Neural cell (in vitro differentiated cells): ENCODE results near the gene ZDHHC14. TPM values are rescaled to one million over a fixed set of nuclear protein-coding genes. Genes with fewer than 3 reads are reported as not detected.

Experiments used
- H2AFZ ChIP-seq: fragments of 200-600, 300-800 bp; sonication (generic), shearing (Covaris generic); 2 replicates; pipeline ENCODE4 v1.6.0; 2014; ENCODE audit warnings: low read depth, mild to moderate bottlenecking, antibody characterized with exemption, low read length, moderate library complexity
- H3F3A ChIP-seq: fragments of 200-600 bp; shearing (Covaris generic); 2 replicates; pipeline ENCODE4 v1.6.1; 2016; ENCODE audit warnings: mild to moderate bottlenecking, moderate library complexity, mixed read lengths, antibody characterized with exemption, low read length; ENCODE audit not compliant: insufficient read depth, poor library complexity, severe bottlenecking
- H3K27ac ChIP-seq: fragments of 200-600, 300-800 bp; sonication (generic), shearing (Covaris generic); 2 replicates; pipeline ENCODE4 v1.5.1; 2014; ENCODE audit warnings: mild to moderate bottlenecking, low read length, moderate library complexity
- H3K27me3 ChIP-seq: fragments of 300-800, 200-600 bp; sonication (generic), shearing (Covaris generic); 2 replicates; pipeline ENCODE4 v1.6.0; 2014; ENCODE audit warnings: mild to moderate bottlenecking, low read depth, low read length, moderate library complexity; ENCODE audit not compliant: insufficient read depth
- H3K36me3 ChIP-seq: fragments of 300-800, 200-600 bp; sonication (generic), shearing (Covaris generic); 2 replicates; pipeline ENCODE4 v1.5.1; 2014; ENCODE audit warnings: mild to moderate bottlenecking, antibody characterized with exemption, low read length, moderate library complexity; ENCODE audit not compliant: insufficient read depth
- H3K4me2 ChIP-seq: fragments of 300-800, 200-600 bp; sonication (generic), shearing (Covaris generic); 2 replicates; pipeline ENCODE4 v1.6.0; 2014; ENCODE audit warnings: mild to moderate bottlenecking, low read length
- H3K4me3 ChIP-seq: fragments of 300-800, 200-600 bp; sonication (generic), shearing (Covaris generic); 2 replicates; pipeline ENCODE4 v1.5.1; 2014; ENCODE audit warnings: mild to moderate bottlenecking, low read length, moderate library complexity
- H3K79me2 ChIP-seq: fragments of 200-600 bp; shearing (Covaris generic); replicated peaks from 2 replicates; pipeline ENCODE4 v1.6.0; 2014; ENCODE audit warnings: mild to moderate bottlenecking, low read length, moderate library complexity; ENCODE audit not compliant: insufficient read depth
- H3K9ac ChIP-seq: fragments of 300-800, 200-600 bp; sonication (generic), shearing (Covaris generic); 2 replicates; pipeline ENCODE4 v1.6.1; 2016; ENCODE audit warnings: mild to moderate bottlenecking, low read length, mixed read lengths
- H3K9me2 ChIP-seq: fragments of 200-600 bp; shearing (Covaris generic); 2 replicates; pipeline ENCODE4 v1.6.1; 2016; ENCODE audit warnings: mild to moderate bottlenecking, low read length, mixed read lengths; ENCODE audit not compliant: insufficient read depth
- H3K9me3 ChIP-seq: fragments of 200-600, 300-800 bp; sonication (generic), shearing (Covaris generic); 2 replicates; pipeline ENCODE4 v1.6.1; 2016; ENCODE audit warnings: mild to moderate bottlenecking, mixed run types, low read length, moderate library complexity, mixed read lengths
- H4K20me1 ChIP-seq: fragments of 200-600 bp; shearing (Covaris generic); 2 replicates; pipeline ENCODE4 v1.6.1; 2016; ENCODE audit warnings: mild to moderate bottlenecking, mixed run types; ENCODE audit not compliant: insufficient read depth
- CTCF ChIP-seq: fragments of 450-650 bp; IDR thresholded peaks from 2 replicates; pipeline ENCODE4 v1.5.1; 2014; ENCODE audit warnings: antibody characterized with exemption, mild to moderate bottlenecking, moderate library complexity; ENCODE audit not compliant: poor library complexity, severe bottlenecking
- EP300 ChIP-seq: fragments of 450-650 bp; conservative IDR thresholded peaks from 2 replicates; pipeline ENCODE4 v1.6.1; 2014; ENCODE audit warnings: antibody characterized with exemption, mild to moderate bottlenecking, moderate library complexity; ENCODE audit not compliant: poor library complexity, severe bottlenecking
- EZH2 ChIP-seq: fragments of 200-600, 300-800 bp; shearing (Covaris generic), sonication (generic); IDR thresholded peaks from 2 replicates; pipeline ENCODE4 v1.6.1; 2014; ENCODE audit warnings: antibody characterized with exemption, low read length, borderline replicate concordance, mild to moderate bottlenecking; ENCODE audit not compliant: insufficient read depth, poor library complexity, severe bottlenecking
- MXI1 ChIP-seq: fragments of 450-650 bp; conservative IDR thresholded peaks from 2 replicates; pipeline ENCODE4 v1.6.1; 2014; ENCODE audit warnings: antibody characterized with exemption, mild to moderate bottlenecking; ENCODE audit not compliant: poor library complexity, severe bottlenecking
- POLR2AphosphoS5 ChIP-seq: IDR thresholded peaks from 2 replicates; pipeline ENCODE4 v1.6.1; 2012
- RAD21 ChIP-seq: fragments of 450-650 bp; conservative IDR thresholded peaks from 2 replicates; pipeline ENCODE4 v1.6.1; 2014; ENCODE audit warnings: antibody characterized with exemption, mild to moderate bottlenecking, moderate library complexity
- SMC3 ChIP-seq: fragments of 450-650 bp; conservative IDR thresholded peaks from 2 replicates; pipeline ENCODE4 v1.6.1; 2014; ENCODE audit warnings: antibody characterized with exemption, mild to moderate bottlenecking, moderate library complexity; ENCODE audit not compliant: poor library complexity
- TAF1 ChIP-seq: IDR thresholded peaks from 2 replicates; pipeline ENCODE4 v1.6.1; 2012; ENCODE audit warnings: low read depth
- polyA plus RNA-seq: library from polyadenylated mRNA; depleted of rRNA; stranded (reverse); fragments of >200 nt; gene quantifications from 2 replicates; pipeline ENCODE4 v1.2.3, GENCODE V29; 2014
- TF ChIP-seq, protein P1 (sequence below): IDR thresholded peaks from 2 replicates; pipeline ENCODE4 v1.6.1; 2012; ENCODE audit warnings: borderline replicate concordance

ZDHHC14 gene
- polyA plus RNA-seq, 1 donor from 2014 or later, result 4.1 TPM

- no peak overlapping the region for H3K27ac ChIP-seq
These were observed 214.8 kb downstream of the ZDHHC14 start for GRCh38 chr6:157595768-157596167.

GRCh38 chr6:157596461-157596860 is 215.5 kb downstream of the ZDHHC14 start:
- H3K4me2 ChIP-seq, result no peak overlapping the region
- H3F3A ChIP-seq, result no peaks in the 10 kb centered on the region
- H3K9me2 ChIP-seq, result no peaks in the 10 kb centered on the region
- H3K79me2 ChIP-seq, result no peaks in the 10 kb centered on the region
- H3K4me3 ChIP-seq, result no peak overlapping the region
- H2AFZ ChIP-seq, result no peak overlapping the region
- no peaks in the 10 kb centered on the region for H3K27me3 ChIP-seq
- no peak overlapping the region for H3K27ac ChIP-seq
- H3K9ac ChIP-seq, result no peak overlapping the region
- TF ChIP-seq EP300 (no peak), CTCF (no peak), EZH2 (no peak), SMC3 (no peak), POLR2AphosphoS5 (no peak), TAF1 (no peak), RAD21 (no peak), MXI1 (no peak)
- TF ChIP-seq, protein P1, sequence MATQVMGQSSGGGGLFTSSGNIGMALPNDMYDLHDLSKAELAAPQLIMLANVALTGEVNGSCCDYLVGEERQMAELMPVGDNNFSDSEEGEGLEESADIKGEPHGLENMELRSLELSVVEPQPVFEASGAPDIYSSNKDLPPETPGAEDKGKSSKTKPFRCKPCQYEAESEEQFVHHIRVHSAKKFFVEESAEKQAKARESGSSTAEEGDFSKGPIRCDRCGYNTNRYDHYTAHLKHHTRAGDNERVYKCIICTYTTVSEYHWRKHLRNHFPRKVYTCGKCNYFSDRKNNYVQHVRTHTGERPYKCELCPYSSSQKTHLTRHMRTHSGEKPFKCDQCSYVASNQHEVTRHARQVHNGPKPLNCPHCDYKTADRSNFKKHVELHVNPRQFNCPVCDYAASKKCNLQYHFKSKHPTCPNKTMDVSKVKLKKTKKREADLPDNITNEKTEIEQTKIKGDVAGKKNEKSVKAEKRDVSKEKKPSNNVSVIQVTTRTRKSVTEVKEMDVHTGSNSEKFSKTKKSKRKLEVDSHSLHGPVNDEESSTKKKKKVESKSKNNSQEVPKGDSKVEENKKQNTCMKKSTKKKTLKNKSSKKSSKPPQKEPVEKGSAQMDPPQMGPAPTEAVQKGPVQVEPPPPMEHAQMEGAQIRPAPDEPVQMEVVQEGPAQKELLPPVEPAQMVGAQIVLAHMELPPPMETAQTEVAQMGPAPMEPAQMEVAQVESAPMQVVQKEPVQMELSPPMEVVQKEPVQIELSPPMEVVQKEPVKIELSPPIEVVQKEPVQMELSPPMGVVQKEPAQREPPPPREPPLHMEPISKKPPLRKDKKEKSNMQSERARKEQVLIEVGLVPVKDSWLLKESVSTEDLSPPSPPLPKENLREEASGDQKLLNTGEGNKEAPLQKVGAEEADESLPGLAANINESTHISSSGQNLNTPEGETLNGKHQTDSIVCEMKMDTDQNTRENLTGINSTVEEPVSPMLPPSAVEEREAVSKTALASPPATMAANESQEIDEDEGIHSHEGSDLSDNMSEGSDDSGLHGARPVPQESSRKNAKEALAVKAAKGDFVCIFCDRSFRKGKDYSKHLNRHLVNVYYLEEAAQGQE, result no peak
- no peaks in the 10 kb centered on the region for H3K36me3 ChIP-seq
- H3K9me3 ChIP-seq, result no peaks in the 10 kb centered on the region
- H4K20me1 ChIP-seq, result no peaks in the 10 kb centered on the region

More at GRCh38 chr6:157595768-157596167, 214.8 kb downstream of the ZDHHC14 start:
- Histone ChIP-seq H3K27me3 (no peaks in the 10 kb centered on the region), H3K36me3 (no peaks in the 10 kb centered on the region), H3K9me3 (no peaks in the 10 kb centered on the region), H3K9me2 (no peaks in the 10 kb centered on the region), H3K4me3 (no peak overlapping the region), H4K20me1 (no peaks in the 10 kb centered on the region), H3K4me2 (no peak overlapping the region), H3K79me2 (no peaks in the 10 kb centered on the region), H3F3A (no peaks in the 10 kb centered on the region), H2AFZ (no peak overlapping the region), H3K9ac (no peak overlapping the region)
- TF ChIP-seq TAF1 (no peak), POLR2AphosphoS5 (no peak)

DNA sequence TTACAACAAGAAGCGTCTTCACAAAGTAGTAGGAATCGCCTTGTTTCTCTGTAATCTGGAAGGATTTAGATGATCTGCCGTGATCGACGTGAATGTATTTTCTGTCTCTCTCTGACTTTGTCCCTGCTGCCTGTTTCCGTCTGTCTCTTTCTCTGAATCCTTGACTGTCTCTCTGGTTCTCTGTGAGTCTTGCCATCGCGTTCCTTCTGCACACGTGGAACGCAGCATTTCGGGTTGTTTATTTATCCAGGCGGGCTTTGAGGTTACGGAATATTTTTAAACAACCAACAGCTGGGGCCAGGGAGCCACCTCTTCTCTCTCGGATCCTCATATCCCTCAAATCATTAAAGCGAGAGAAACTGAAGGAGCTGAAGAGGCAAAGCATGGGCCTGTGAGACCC is 215.9 kb downstream of the ZDHHC14 start:
- TF ChIP-seq POLR2AphosphoS5 (no peak), SMC3 (no peak), MXI1 (no peak), RAD21 (no peak), EZH2 (no peak), EP300 (no peak), CTCF (no peak), TAF1 (no peak)
- TF ChIP-seq, protein P1, result no peak
- no peak overlapping the region for H3K9ac ChIP-seq
- H4K20me1 ChIP-seq, result no peaks in the 10 kb centered on the region
- no peaks in the 10 kb centered on the region for H3F3A ChIP-seq
- H3K9me2 ChIP-seq, result no peaks in the 10 kb centered on the region
- no peaks in the 10 kb centered on the region for H3K79me2 ChIP-seq
- no peak overlapping the region for H3K27ac ChIP-seq
- H2AFZ ChIP-seq, result no peak overlapping the region
- no peaks in the 10 kb centered on the region for H3K27me3 ChIP-seq
- H3K36me3 ChIP-seq, result no peaks in the 10 kb centered on the region
- H3K4me2 ChIP-seq, result no peak overlapping the region
- no peaks in the 10 kb centered on the region for H3K9me3 ChIP-seq
- H3K4me3 ChIP-seq, result no peak overlapping the region
